Activated T-cell treated with anti-CD3 and anti-CD28 coated beads for 4 hours (primary cell): ENCODE results near the gene ARHGEF1.

ENCODE experiments used
- DNase-seq: peaks from one replicate; pipeline ENCODE4 v3.0.0-alpha.2; 2020

The ARHGEF1 gene

GRCh38 chr19:41886761-41887710 lies 4.1 kb downstream of the ARHGEF1 start:
- DNase-seq: no peak

DNA sequence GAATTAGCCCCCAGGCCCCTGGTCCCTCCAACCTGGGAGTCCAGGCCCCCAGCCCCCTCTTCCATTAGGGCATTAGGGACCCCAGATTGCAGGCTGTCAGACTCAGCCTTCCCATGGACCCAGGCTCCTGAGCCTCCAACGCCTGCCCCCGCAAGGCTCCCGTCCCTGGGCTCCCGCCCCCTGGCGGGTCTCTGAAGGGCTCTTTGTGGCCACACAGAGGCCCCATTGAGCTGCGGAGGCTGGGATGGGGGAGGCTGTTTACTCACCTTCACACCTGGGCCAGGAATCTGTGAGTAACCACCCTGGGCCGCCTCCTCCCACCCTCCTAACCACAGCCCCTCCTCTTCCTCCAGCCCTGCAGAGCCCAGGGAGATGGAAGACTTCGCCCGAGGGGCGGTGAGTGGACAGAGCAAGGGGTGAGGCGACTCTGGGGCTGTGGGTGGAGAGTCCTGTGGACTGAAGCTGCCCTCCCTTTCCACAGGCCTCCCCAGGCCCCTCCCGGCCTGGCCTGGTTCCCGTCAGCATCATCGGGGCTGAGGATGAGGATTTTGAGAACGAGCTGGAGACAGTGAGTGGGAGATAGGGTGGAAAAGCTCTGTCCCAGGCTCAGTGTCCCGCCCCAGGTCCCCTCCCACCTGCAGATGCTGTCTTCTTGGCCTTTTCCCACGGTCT lies 4.9 kb downstream of the ARHGEF1 start:
- peak; percentile 82 for DNase-seq

GRCh38 chr19:41888926-41889325 lies 5.9 kb downstream of the ARHGEF1 start:
- DNase-seq: no peak

GRCh38 chr19:41889896-41890295 lies 6.9 kb downstream of the ARHGEF1 start:
- DNase-seq: no peak

GRCh38 chr19:41890936-41891335 lies 8.0 kb downstream of the ARHGEF1 start:
- no peak for DNase-seq

DNA sequence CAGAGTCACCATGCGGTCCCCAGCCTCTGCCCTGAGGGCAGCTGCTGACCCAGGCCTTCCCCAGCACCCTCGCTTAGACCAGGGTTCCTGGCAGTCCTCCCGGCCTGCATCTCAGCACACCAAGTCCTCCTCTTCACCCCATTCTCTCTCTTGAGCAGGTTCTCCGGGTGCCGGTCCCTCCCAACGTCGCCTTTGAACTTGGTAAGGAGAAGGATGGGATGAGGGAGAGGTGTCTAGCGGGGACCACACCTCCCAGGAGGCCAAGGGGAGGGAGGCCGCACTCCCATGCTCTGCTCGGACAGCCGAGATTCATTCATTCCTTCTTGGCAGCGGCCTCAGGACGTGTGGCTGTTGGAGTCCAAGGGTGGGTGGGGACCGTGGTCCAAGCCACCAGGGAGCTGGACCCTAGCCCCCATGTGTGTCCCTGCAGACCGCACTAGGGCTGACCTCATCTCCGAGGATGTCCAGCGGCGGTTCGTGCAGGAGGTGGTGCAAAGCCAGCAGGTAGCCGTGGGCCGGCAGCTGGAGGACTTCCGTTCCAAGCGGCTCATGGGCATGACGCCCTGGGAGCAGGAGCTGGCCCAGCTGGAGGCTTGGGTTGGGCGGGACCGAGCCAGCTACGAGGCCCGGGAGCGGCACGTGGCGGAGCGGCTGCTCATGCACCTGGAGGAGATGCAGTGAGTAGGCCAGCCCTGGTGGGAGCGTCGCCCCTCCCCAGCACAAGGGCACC lies 9.4 kb downstream of the ARHGEF1 start:
- DNase-seq: no peak

- no peak for DNase-seq
Observed at GRCh38 chr19:41893899-41894298, 10.9 kb downstream of the ARHGEF1 start.

DNA sequence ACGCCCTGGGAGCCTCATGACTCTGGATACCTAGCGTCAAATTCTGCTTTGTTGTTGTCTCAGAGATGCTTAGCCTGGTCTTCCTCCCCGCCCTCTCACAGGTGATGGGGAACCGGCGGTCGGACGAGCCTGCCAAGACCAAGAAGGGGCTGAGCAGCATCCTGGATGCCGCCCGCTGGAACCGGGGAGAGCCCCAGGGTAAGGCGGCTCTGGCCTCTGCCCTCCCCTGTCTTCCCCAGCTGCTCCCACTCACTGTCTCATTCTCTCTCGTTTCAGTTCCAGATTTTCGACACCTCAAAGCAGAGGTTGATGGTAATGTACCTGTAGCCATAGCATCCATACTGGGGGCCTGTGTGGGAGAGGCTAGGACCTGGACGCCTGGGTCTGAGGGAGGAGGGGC lies 11.4 kb downstream of the ARHGEF1 start:
- no peak for DNase-seq

- DNase-seq: no peak
Observed at GRCh38 chr19:41895745-41896580, 13.0 kb downstream of the ARHGEF1 start.

- no peak for DNase-seq
Observed at GRCh38 chr19:41896581-41896942, 13.6 kb downstream of the ARHGEF1 start.

- no peak for DNase-seq
Observed at GRCh38 chr19:41897181-41897580, 14.2 kb downstream of the ARHGEF1 start.

- DNase-seq: no peak
Observed at GRCh38 chr19:41897820-41898219, 14.8 kb downstream of the ARHGEF1 start.

DNA sequence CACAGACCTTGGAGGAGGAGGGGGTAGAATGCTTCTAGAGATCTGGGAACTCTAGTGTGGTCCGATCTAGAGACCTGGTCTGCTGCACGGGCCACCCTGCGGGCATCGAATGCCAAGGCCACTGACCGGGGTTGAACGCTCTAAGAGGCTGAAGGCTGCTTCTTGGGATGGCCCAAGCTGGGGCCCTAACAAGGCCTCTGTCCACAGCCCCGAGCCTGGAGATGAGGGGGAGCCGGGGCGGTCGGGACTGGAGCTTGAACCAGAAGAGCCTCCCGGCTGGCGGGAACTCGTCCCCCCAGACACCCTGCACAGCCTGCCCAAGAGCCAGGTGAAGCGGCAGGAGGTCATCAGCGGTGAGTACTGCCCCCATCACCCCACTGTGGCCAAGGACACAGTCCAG lies 15.3 kb downstream of the ARHGEF1 start:
- DNase-seq: no peak

DNA sequence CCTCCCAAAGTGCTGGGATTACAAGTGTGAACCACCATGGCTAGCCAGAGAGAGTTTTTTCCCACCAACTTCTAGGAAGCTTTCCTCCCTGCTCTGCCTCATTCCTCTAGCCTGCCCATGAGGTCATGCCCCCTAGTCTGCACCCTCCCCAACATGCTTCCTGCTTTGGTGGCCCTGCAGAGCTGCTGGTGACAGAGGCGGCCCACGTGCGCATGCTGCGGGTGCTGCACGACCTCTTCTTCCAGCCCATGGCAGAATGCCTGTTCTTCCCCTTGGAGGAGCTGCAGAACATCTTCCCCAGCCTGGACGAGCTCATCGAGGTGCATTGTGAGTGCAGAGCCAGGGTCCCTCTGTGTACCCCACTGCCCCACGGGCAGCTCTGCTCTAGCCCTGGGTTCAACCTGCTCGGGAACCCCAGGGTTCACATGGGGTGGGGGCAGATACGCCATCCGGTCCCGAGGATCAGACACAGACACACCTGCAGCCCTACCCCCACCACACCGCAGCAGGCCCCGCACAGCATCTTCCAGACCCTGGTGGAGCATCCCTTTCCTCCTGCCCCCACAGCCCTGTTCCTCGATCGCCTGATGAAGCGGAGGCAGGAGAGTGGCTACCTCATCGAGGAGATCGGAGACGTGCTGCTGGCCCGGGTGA lies 18.9 kb downstream of the ARHGEF1 start:
- DNase-seq: no peak

DNA sequence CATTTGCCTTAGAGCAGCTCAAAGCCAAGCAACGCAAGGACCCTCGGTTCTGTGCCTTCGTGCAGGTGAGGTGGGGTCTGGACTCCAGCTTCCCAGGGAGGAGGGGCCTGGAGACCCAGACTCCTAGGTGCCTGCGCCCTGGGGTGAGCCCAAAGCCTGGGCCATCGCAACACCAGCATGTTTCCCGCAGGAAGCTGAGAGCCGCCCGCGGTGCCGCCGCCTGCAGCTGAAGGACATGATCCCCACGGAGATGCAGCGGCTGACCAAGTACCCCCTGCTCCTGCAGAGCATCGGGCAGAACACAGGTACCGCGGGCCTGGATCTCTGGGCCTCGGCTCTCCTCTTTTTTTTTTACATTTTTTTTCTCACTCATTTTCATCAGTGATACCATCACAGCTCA lies 19.6 kb downstream of the ARHGEF1 start:
- DNase-seq: no peak

- DNase-seq: no peak
Observed at GRCh38 chr19:41903193-41903953, 20.4 kb downstream of the ARHGEF1 start.

GRCh38 chr19:41904118-41904870 lies 21.3 kb downstream of the ARHGEF1 start:
- DNase-seq: no peak

DNA sequence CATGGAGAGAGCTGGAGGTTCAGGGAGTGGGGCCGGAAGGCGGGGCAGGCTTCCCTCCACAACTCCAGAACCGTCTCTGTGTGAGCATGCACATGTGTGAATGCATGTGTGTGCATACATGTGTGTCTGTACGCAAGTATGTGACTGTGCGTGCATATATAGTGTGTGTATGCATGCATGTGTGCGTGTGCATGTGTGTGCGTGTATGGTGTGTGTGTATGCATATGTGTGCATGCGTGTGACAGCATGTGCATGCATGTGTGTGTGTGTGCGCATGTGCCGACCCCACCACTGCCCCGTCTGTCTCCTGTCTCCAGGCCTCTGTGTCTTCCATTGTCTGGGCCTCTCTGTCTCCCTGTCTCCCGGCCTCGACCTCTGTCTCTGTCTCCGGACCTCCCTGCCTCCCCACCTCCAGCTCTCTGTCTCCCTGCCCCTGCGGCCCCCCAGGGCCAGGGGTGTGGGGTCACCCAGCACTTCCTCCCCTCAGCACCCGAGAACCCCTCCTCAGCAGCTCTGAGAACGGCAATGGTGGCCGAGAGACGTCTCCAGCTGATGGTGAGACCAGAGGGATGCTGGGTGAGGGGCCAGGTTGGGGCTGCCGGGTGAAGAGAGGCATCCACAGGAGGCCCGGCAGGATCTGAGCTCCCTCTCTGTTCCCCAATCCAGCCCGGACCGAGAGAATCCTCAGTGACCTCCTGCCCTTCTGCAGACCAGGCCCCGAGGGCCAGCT lies 22.5 kb downstream of the ARHGEF1 start:
- no peak for DNase-seq

DNA sequence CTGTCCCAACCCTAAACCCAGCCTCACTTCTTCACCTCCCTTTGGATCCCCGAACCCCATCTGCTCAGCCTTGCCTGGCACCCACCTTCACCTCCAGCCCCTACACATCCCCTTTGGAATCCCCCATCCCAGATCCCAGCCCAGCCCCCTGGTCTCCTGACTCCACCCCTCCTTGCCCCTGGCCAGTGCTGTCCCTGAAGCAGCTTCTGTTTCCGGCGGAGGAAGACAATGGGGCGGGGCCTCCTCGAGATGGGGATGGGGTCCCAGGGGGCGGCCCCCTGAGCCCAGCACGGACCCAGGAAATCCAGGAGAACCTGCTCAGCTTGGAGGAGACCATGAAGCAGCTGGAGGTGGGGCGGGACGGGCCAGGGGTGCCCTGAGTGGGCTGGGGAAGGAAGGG lies 23.3 kb downstream of the ARHGEF1 start:
- no peak for DNase-seq
